Measurements from ENCODE around the gene NEDD8.

DNA sequence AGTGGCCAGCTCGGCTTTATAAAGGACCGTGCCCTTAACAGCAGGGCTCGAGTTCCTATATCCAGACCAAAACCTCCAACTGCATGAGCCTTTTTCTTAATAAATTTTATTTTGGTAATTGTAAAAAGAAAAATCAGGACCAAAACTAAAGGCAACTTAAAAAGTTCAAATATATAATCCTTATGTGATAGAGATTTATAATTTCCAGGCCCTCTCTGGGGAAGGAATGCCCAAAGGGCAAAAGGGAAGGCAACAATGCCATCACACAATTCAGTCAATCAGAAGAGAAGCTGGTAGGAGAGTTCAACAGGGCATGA is 43.1 kb downstream of the NEDD8 start:
- TF ChIP-seq, protein P1, sequence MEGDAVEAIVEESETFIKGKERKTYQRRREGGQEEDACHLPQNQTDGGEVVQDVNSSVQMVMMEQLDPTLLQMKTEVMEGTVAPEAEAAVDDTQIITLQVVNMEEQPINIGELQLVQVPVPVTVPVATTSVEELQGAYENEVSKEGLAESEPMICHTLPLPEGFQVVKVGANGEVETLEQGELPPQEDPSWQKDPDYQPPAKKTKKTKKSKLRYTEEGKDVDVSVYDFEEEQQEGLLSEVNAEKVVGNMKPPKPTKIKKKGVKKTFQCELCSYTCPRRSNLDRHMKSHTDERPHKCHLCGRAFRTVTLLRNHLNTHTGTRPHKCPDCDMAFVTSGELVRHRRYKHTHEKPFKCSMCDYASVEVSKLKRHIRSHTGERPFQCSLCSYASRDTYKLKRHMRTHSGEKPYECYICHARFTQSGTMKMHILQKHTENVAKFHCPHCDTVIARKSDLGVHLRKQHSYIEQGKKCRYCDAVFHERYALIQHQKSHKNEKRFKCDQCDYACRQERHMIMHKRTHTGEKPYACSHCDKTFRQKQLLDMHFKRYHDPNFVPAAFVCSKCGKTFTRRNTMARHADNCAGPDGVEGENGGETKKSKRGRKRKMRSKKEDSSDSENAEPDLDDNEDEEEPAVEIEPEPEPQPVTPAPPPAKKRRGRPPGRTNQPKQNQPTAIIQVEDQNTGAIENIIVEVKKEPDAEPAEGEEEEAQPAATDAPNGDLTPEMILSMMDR (IDR thresholded peaks at IDR 0.05) = no peak
- TF ChIP-seq POLR2A (IDR thresholded peaks at IDR 0.05) = no peak

Measured in testis (tissue), 2 donors.